Cardiac fibroblast (primary cell): Measurements from ENCODE around the gene KCTD13.

Experiments used
- DNase-seq, 2 donors: peaks; one replicate each; pipeline versions ENCODE4 v3.0.0 to v3.0.0-alpha.2; 2010; ENCODE audit warnings: low read depth in 2 of 2
- H3K4me3 ChIP-seq, 2 donors: replicated peaks in 1 of 2; 1 replicate in 1 of 2; 2 replicates in 1 of 2; pipeline ENCODE4 v1.5.1; 2011; ENCODE audit warnings: low read depth in 2 of 2, low read length in 2 of 2, mild to moderate bottlenecking in 2 of 2, moderate library complexity in 1 of 2
- CTCF ChIP-seq: IDR thresholded peaks from one replicate; pipeline ENCODE4 v1.5.1; 2011; ENCODE audit warnings: low read depth, mild to moderate bottlenecking, low read length, inconsistent platforms

Gene KCTD13

GRCh38 chr16:29900102-29900887 is 25.7 kb downstream of the KCTD13 start, which contains the start of gene ASPHD1:
TSS of gene ASPHD1 (plus strand) at chr16:29900488. CDS start at chr16:29900972, 484 bp downstream.
- DNase-seq = peak; percentile 76 to 88
- TF ChIP-seq CTCF = no peak

GRCh38 chr16:29899516-29900101 is 26.4 kb downstream of the KCTD13 start, which contains the start of gene SEZ6L2:
TSS of gene SEZ6L2 (minus strand) at chr16:29899550. CDS start at chr16:29899019, 531 bp downstream.
- DNase-seq = peak; percentile 89 to 95
- peak; percentile 33 for TF ChIP-seq CTCF
- peak within 1 kb of the TSS; percentile 63 to 67 for H3K4me3 ChIP-seq

More at GRCh38 chr16:29900102-29900887, 25.7 kb downstream of the KCTD13 start, which contains the start of gene ASPHD1:
- H3K4me3 ChIP-seq = peak within 1 kb of the TSS; percentile 63 to 67

- H3K4me3 ChIP-seq = peak overlapping the region; percentile 51 to 67
- no peak for DNase-seq
- TF ChIP-seq CTCF = no peak
Observed at GRCh38 chr16:29898804-29899515, 27.1 kb downstream of the KCTD13 start.

- no peak for TF ChIP-seq CTCF
- peak overlapping the region; percentile 51 to 67 for H3K4me3 ChIP-seq
- no peak for DNase-seq
Observed at GRCh38 chr16:29898135-29898803, 27.8 kb downstream of the KCTD13 start.

- no peak for DNase-seq
- TF ChIP-seq CTCF = no peak
- no peak overlapping the region for H3K4me3 ChIP-seq
Observed at GRCh38 chr16:29897333-29897732, 28.7 kb downstream of the KCTD13 start.

GRCh38 chr16:29896841-29897240 is 29.2 kb downstream of the KCTD13 start:
- no peak overlapping the region for H3K4me3 ChIP-seq
- no peak for DNase-seq

More at GRCh38 chr16:29896841-29897240, 29.2 kb downstream of the KCTD13 start:
- TF ChIP-seq CTCF = no peak
